Mucosa of rectum (tissue), 2 donors: Measurements from ENCODE around the gene LASP1.

Source experiments
- H3K27ac ChIP-seq, 2 donors: one replicate each; pipeline ENCODE4 v1.7.0; 2013; ENCODE audit warnings: inconsistent platforms in 2 of 2, low read depth in 2 of 2, low read length in 2 of 2
- H3K27me3 ChIP-seq, 2 donors: one replicate each; pipeline ENCODE4 v1.7.0; 2013; ENCODE audit warnings: low read length in 2 of 2; ENCODE audit not compliant: control insufficient read depth in 2 of 2, insufficient read depth in 2 of 2
- H3K36me3 ChIP-seq, 2 donors: one replicate each; pipeline ENCODE4 v1.7.0; 2013; ENCODE audit warnings: low read length in 2 of 2; ENCODE audit not compliant: control insufficient read depth in 2 of 2, insufficient read depth in 2 of 2
- H3K4me1 ChIP-seq, 2 donors: one replicate each; pipeline ENCODE4 v1.7.0; 2013; ENCODE audit warnings: low read length in 2 of 2, mild to moderate bottlenecking in 1 of 2; ENCODE audit not compliant: control insufficient read depth in 2 of 2, insufficient read depth in 2 of 2
- H3K4me3 ChIP-seq, 2 donors: one replicate each; pipeline ENCODE4 v1.7.0; 2013; ENCODE audit warnings: low read length in 2 of 2
- H3K9ac ChIP-seq, 2 donors: one replicate each; pipeline ENCODE4 v1.7.0; 2013; ENCODE audit warnings: low read length in 2 of 2, low read depth in 1 of 2, mild to moderate bottlenecking in 1 of 2
- H3K9me3 ChIP-seq, 2 donors: one replicate each; pipeline ENCODE4 v1.7.0; 2013; ENCODE audit warnings: low read length in 2 of 2; ENCODE audit not compliant: control insufficient read depth in 2 of 2
- donor health status: healthy.
- donor health status: Normal muscosa, but diverticular disease.

The LASP1 gene

DNA sequence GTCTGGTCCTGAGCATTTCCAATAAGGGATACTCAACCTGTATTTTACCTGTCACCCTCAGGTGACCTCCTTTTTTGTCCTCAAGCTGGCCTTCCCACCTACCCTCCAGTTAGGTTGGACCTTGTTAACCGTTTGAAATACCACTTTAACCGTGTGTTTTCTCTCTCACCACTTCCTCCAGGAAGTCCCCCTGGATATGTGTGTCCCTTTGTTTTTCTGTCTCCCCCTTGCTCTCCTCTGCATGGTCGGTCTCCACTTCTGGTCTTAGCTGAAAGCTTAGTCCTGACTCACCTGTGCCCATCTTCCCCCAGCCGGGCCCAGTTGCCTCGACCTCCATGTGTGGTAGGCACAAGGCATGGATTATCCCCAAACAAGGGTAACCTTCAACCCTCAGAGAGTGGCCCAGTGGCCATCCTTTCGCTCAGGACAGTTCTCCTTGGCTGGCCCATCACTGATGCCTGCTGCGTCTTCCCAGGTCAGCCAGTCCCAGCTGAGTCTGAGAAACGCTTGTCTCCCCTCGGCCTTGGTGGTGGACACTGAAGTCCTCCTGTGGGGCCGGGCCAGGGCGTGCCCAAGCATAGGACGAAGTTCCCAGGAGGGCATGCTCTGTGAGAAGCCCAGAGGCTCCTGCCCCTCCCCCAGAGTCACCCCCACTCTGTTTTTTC is 20.0 kb downstream of the LASP1 start:
- Histone ChIP-seq H3K4me1 (peaks cover 31 to 39% of the 10 kb centered on the region in 2 donors), H3K4me3 (no peak overlapping the region), H3K9me3 (no peaks in the 10 kb centered on the region), H3K27me3 (no peaks in the 10 kb centered on the region), H3K36me3 (peaks cover 49 to 79% of the 10 kb centered on the region in 2 donors), H3K27ac (no peak overlapping the region), H3K9ac (no peak overlapping the region)

DNA sequence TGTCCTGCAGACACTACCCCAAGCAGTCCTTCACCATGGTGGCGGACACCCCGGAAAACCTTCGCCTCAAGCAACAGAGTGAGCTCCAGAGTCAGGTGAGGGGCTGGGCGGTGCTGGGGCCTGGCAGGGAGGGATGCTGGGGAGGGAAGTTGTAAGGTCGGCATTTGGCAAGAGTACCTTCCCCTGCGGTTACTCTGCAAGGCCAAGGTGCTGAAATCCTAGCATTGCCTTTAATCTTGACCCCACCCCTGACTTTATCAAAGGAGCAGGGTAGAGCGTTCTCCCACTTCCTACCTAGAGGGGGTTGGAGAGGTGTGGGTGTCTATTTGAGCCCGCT is 20.5 kb downstream of the LASP1 start:
- Histone ChIP-seq H3K36me3 (peaks cover 46 to 76% of the 10 kb centered on the region in 2 donors), H3K9me3 (no peaks in the 10 kb centered on the region), H3K9ac (no peak overlapping the region), H3K27ac (no peak overlapping the region), H3K4me1 (peaks cover 26 to 34% of the 10 kb centered on the region in 2 donors), H3K4me3 (no peak overlapping the region), H3K27me3 (no peaks in the 10 kb centered on the region)

DNA sequence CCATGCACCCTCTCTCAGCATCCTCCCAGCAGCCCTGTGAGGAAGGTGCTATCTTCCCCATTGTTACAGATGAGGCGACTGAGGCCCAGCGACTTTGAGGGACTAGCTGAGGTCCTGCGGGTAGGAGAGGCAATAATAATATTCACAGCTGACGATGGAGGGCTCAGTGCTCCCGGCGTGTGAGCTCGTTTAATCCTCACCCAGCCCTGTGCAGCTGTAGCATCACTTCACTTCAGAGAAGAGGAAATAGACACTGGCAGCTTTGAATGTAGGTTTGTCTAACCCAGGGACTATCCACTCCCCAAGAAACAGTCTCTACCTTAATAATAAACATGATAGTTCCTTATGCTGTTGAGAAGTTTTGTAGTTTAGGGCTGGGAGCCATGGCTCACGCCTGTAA is 21.6 kb downstream of the LASP1 start:
- peaks cover 46 to 75% of the 10 kb centered on the region in 2 donors for H3K36me3 ChIP-seq

DNA sequence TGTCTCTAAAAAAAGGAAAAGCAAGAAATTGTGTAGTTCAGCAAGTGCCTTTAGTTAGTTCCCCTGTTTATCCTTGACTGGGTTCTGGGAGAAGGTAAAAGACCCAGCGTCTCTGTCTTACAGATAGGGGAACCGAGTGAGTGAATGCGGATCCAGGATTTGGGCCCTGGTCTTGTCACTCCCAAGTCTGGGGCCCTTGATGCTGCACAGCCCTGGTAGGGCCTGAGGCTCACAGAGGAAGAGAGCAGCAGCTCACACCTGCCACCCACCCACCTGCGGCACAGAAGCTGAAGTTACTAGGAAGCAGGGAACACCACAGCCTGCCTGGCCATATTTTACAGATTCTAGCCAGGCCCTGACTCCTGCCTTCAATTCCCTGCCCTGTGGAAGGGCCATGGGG is 22.2 kb downstream of the LASP1 start:
- H3K9ac ChIP-seq = no peak overlapping the region
- H3K27ac ChIP-seq = no peak overlapping the region
- no peaks in the 10 kb centered on the region for H3K27me3 ChIP-seq
- no peaks in the 10 kb centered on the region for H3K9me3 ChIP-seq
- H3K4me3 ChIP-seq = no peak overlapping the region
- peaks cover 19 to 29% of the 10 kb centered on the region in 2 donors for H3K4me1 ChIP-seq
- peaks cover 45 to 78% of the 10 kb centered on the region in 2 donors for H3K36me3 ChIP-seq

More for the DNA sequence above, 21.6 kb downstream of the LASP1 start:
- H3K9ac ChIP-seq = no peak overlapping the region
- H3K9me3 ChIP-seq = no peaks in the 10 kb centered on the region
- H3K4me3 ChIP-seq = no peak overlapping the region
- peaks cover 19 to 29% of the 10 kb centered on the region in 2 donors for H3K4me1 ChIP-seq
- H3K27me3 ChIP-seq = no peaks in the 10 kb centered on the region
- H3K27ac ChIP-seq = no peak overlapping the region

- Histone ChIP-seq H3K4me3 (no peak overlapping the region), H3K36me3 (peaks cover 45 to 78% of the 10 kb centered on the region in 2 donors), H3K9ac (no peak overlapping the region)
Observed at GRCh38 chr17:38892620-38893019, 22.8 kb downstream of the LASP1 start.

DNA sequence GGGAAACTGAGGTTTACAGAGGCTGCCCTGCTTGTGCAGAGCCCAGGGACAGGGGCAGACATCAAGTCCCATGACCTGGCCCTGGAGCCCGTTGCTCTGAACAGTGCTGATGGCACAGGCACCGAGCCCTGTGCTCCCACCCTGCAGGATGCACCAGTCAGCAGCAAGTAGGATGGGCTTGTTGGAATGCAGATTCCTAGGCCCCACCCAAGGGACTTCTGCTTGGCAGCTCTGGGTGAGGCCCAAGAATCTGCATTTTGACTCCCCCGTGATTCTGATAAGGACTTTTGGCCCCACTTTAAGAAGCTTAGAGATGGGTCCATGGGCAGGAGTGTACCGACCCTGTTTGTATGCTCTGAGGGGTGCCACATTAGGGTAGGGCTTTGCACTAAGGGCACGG is 23.3 kb downstream of the LASP1 start:
- peaks cover 45 to 73% of the 10 kb centered on the region in 2 donors for H3K36me3 ChIP-seq
- H3K9ac ChIP-seq = no peak overlapping the region
- H3K27ac ChIP-seq = peak overlapping the region in 1 of 2 donors; percentile 65
- H3K27me3 ChIP-seq = no peaks in the 10 kb centered on the region
- no peaks in the 10 kb centered on the region for H3K9me3 ChIP-seq
- H3K4me1 ChIP-seq = peaks cover 28 to 38% of the 10 kb centered on the region in 2 donors
- H3K4me3 ChIP-seq = no peak overlapping the region

More at GRCh38 chr17:38892620-38893019, 22.8 kb downstream of the LASP1 start:
- Histone ChIP-seq H3K4me1 (peaks cover 23 to 33% of the 10 kb centered on the region in 2 donors), H3K27me3 (no peaks in the 10 kb centered on the region), H3K27ac (no peak overlapping the region), H3K9me3 (no peaks in the 10 kb centered on the region)

DNA sequence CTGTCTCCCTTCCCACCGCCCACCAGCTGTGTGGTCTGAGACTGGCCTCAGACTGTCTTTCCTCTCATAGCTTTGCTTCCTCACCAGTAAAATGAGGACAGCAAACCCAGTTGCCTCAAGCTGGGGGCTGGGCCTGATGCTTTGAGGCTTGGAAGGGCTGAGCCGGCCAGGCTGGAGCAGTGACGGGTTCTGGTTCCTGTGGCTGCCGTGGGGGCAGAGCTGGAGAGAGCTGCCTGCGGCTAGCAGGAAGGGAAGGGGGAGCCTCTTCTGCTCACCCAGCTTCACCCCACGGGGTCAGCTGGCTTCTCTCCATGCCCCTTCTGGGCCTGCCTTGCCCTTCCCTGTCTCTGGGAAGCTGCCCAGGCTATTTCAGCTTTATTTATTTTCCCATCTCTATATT is 23.7 kb downstream of the LASP1 start:
- Histone ChIP-seq H3K4me3 (no peak overlapping the region), H3K4me1 (peaks cover 33 to 43% of the 10 kb centered on the region in 2 donors), H3K27me3 (no peaks in the 10 kb centered on the region), H3K27ac (peak overlapping the region in 1 of 2 donors; percentile 65), H3K36me3 (peaks cover 47 to 75% of the 10 kb centered on the region in 2 donors), H3K9me3 (no peaks in the 10 kb centered on the region), H3K9ac (no peak overlapping the region)

DNA sequence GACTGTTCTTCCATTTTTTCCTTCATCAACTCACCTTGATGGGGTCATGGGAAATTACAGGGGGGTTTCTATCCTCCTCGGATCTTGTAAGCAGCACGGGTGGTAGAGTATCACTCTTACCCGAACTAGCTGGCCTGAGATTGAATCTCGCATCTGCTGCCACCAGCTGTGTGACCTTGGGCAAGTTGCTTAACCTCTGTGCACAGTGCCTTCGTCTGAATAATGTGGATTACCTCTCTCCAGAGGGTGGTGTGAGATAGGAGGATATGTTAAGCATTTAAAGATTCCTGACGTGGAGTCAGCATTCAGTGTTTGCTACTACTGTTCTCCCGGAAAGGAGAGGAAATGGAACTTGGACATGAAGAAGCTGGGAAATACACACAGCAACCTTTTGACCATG is 24.4 kb downstream of the LASP1 start:
- Histone ChIP-seq H3K27me3 (no peaks in the 10 kb centered on the region), H3K9ac (no peak overlapping the region), H3K4me1 (peaks cover 40 to 50% of the 10 kb centered on the region in 2 donors), H3K36me3 (peaks cover 49 to 75% of the 10 kb centered on the region in 2 donors), H3K4me3 (no peak overlapping the region), H3K9me3 (no peaks in the 10 kb centered on the region), H3K27ac (peak overlapping the region; percentile 2 to 65)

DNA sequence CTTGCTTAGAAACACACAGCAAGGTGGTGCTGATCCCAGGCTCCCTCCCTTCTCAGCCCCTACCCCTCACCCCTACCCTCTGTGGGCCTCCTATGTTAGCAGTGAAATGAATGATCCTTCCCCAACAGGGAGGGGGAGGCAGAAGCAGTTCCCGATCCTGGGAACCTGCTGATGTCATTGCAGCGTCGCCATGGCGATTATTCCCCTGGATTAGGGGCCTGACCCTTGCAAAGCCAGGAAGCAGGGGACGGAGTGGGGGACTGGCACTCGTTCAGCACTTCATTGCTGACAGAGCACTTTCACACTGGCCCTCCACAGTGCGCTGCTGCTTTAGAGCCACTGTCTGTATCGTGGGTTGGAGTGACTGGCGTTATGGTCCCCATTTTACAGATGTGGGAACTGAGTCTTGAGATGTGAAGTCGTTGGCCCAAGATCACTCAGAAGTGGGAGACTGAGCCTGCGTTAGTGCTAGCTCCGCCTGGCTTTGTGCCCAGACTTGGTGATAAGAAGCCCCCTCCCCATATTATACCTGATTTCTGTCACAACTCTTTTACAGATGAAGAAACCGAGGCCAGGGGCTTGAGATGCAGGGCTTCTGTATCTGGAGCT is 26.6 kb downstream of the LASP1 start:
- Histone ChIP-seq H3K27ac (peak overlapping the region; percentile 72 to 89), H3K36me3 (peaks cover 46 to 64% of the 10 kb centered on the region in 2 donors), H3K4me1 (peaks cover 45 to 53% of the 10 kb centered on the region in 2 donors), H3K4me3 (no peak overlapping the region), H3K9ac (no peak overlapping the region), H3K27me3 (no peaks in the 10 kb centered on the region), H3K9me3 (no peaks in the 10 kb centered on the region)

DNA sequence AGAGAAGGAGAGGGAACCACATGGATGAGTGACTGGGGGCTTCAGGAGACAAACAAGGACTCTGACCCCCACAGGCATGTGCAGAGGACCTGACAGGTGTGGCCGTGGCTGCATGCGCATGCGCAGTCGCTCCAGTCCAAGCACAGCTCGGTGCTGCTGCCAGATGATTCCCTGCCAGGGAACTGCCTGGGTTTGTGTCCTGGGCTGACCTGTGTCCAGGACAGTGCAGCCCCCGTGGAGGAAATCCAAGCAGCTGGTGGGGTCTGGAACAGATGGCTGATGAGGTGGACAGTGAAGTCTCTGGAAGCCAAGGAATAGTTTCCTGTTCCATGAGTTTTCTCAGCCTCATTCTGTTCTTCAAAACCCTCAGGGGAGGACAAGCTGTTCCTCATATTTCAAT is 27.3 kb downstream of the LASP1 start:
- Histone ChIP-seq H3K27me3 (no peaks in the 10 kb centered on the region), H3K4me3 (no peak overlapping the region), H3K9me3 (no peaks in the 10 kb centered on the region), H3K27ac (peak overlapping the region; percentile 72 to 89), H3K36me3 (peaks cover 39 to 57% of the 10 kb centered on the region in 2 donors), H3K4me1 (peaks cover 45 to 53% of the 10 kb centered on the region in 2 donors), H3K9ac (no peak overlapping the region)
